Measurements from ENCODE around the gene FADS3. TPM values are rescaled to one million over a fixed set of nuclear protein-coding genes. Genes with fewer than 3 reads are reported as not detected.

Gene FADS3
- total RNA-seq, 1 experiment from 2014 or later, result 50.0 TPM

- ATAC-seq (no peak), DNase-seq (ENCODE audit: low spot score) (no peak)
- peaks cover 84% of the 10 kb centered on the region for H3K36me3 Mint-ChIP-seq
- no peak for TF ChIP-seq TP53 (CRISPR knock-in tag; IDR thresholded peaks at IDR 0.05)
- TF ChIP-seq, protein P1, sequence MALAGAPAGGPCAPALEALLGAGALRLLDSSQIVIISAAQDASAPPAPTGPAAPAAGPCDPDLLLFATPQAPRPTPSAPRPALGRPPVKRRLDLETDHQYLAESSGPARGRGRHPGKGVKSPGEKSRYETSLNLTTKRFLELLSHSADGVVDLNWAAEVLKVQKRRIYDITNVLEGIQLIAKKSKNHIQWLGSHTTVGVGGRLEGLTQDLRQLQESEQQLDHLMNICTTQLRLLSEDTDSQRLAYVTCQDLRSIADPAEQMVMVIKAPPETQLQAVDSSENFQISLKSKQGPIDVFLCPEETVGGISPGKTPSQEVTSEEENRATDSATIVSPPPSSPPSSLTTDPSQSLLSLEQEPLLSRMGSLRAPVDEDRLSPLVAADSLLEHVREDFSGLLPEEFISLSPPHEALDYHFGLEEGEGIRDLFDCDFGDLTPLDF (CRISPR knock-in tag; IDR thresholded peaks at IDR 0.05), result no peak
- no peak for TF ChIP-seq HMGA2 (CRISPR knock-in tag; IDR thresholded peaks at IDR 0.05)
- POLR2A ChIA-PET, result interaction anchor here (0.6 to 0.7 kb wide), 2 partner anchors 20 to 138 kb away, joined by 3 to 4 read pairs; no protein-coding TSS in a partner anchor
- H3K27ac Mint-ChIP-seq, result peak overlapping the region; percentile 83
- peaks cover 3% of the 10 kb centered on the region; the same call in 1 of the 2 replicates for H3K4me1 Mint-ChIP-seq
- H3K9me3 Mint-ChIP-seq, result no peaks in the 10 kb centered on the region
- H3K27me3 Mint-ChIP-seq (ENCODE audit: low read depth), result no peaks in the 10 kb centered on the region
- no peak overlapping the region for H3K4me3 Mint-ChIP-seq
- CTCF ChIA-PET, result interaction anchor here (1.6 kb wide), 1 partner anchor 51 kb away, joined by 4 read pairs; no protein-coding TSS in a partner anchor
These were observed 43.3 kb downstream of the FADS3 start for GRCh38 chr11:61847914-61848581.

DNA sequence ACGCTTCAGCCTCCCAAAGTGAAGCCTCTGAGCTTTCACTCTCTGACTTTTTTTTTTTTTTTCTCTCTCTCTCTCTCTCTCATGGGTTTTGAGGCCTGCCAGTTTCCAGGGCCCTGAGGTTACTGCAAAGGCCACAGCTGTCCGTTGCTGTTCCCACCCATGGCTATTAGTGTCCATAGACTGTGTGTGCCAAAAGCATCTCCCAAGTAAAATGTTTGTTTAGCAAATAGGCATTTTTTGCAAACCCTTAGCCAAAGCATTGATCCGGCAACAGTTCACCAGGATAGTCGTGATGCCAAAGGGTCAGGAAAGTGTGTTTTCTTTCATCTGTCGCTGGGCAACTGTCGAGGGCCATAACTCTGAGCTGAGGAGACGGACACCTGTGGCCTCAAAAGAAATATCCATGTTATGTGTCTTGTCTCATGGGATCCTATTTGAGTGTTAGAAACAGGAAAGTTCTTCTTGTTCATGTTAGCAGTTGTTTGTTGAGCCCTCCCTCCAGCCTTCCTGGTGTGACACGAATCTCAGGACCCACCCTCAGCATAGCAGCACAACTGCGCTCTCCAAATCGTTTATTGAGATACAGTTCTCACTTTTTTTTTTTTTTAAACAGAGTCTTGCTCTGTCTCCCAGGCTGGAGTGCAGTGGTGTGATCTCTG is 44.9 kb downstream of the FADS3 start:
- CTCF ChIA-PET, result interaction anchor here (0.6 to 1.2 kb wide), 3 partner anchors 49 to 288 kb away, joined by 3 to 7 read pairs (median 4); no protein-coding TSS in a partner anchor
- no peak overlapping the region for H3K4me3 Mint-ChIP-seq
- ATAC-seq (no peak), DNase-seq (ENCODE audit: low spot score) (no peak)
- no peaks in the 10 kb centered on the region for H3K27me3 Mint-ChIP-seq (ENCODE audit: low read depth)
- no peaks in the 10 kb centered on the region for H3K9me3 Mint-ChIP-seq
- H3K36me3 Mint-ChIP-seq, result peaks cover 87% of the 10 kb centered on the region
- H3K27ac Mint-ChIP-seq, result peak overlapping the region; percentile 63; the same call in 1 of the 2 replicates
- peaks cover 3% of the 10 kb centered on the region; the same call in 1 of the 2 replicates for H3K4me1 Mint-ChIP-seq
- POLR2A ChIA-PET, result no interaction called here
- TF ChIP-seq, protein P2, sequence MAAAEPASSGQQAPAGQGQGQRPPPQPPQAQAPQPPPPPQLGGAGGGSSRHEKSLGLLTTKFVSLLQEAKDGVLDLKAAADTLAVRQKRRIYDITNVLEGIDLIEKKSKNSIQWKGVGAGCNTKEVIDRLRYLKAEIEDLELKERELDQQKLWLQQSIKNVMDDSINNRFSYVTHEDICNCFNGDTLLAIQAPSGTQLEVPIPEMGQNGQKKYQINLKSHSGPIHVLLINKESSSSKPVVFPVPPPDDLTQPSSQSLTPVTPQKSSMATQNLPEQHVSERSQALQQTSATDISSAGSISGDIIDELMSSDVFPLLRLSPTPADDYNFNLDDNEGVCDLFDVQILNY (CRISPR knock-in tag; IDR thresholded peaks at IDR 0.05), result no peak

- CTCF ChIA-PET, result interaction anchor here (0.6 to 1.4 kb wide), 11 partner anchors 8 to 263 kb away, joined by 3 to 7 read pairs (median 4); no protein-coding TSS in a partner anchor
- H3K4me1 Mint-ChIP-seq, result peaks cover 3% of the 10 kb centered on the region; the same call in 1 of the 2 replicates
- peaks cover 91% of the 10 kb centered on the region for H3K36me3 Mint-ChIP-seq
- 0 out of 2 replicates have a peak overlapping the region, but pooled peaks have one; percentile 76 for H3K27ac Mint-ChIP-seq
- no peaks in the 10 kb centered on the region for H3K27me3 Mint-ChIP-seq (ENCODE audit: low read depth)
- H3K9me3 Mint-ChIP-seq, result no peaks in the 10 kb centered on the region
- H3K4me3 Mint-ChIP-seq, result no peak overlapping the region
- ATAC-seq, result no peak
- DNase-seq (ENCODE audit: low spot score), result no peak
- POLR2A ChIA-PET, result interaction anchor here (0.7 kb wide), 1 partner anchor 11 kb away, joined by 3 read pairs; no protein-coding TSS in a partner anchor
- no peak for TF ChIP-seq OVOL2 (CRISPR knock-in tag; IDR thresholded peaks at IDR 0.05; ENCODE audit: borderline replicate concordance)
- TF ChIP-seq ZBTB43 (CRISPR knock-in tag; IDR thresholded peaks at IDR 0.05), result no peak
- no peak for TF ChIP-seq FOXP1 (CRISPR knock-in tag; IDR thresholded peaks at IDR 0.05; ENCODE audit: borderline replicate concordance)
- TF ChIP-seq, protein P3, sequence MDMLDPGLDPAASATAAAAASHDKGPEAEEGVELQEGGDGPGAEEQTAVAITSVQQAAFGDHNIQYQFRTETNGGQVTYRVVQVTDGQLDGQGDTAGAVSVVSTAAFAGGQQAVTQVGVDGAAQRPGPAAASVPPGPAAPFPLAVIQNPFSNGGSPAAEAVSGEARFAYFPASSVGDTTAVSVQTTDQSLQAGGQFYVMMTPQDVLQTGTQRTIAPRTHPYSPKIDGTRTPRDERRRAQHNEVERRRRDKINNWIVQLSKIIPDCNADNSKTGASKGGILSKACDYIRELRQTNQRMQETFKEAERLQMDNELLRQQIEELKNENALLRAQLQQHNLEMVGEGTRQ (CRISPR knock-in tag; IDR thresholded peaks at IDR 0.05), result no peak
- no peak for TF ChIP-seq FOXK1 (CRISPR knock-in tag; IDR thresholded peaks at IDR 0.05)
- TF ChIP-seq, protein P4, sequence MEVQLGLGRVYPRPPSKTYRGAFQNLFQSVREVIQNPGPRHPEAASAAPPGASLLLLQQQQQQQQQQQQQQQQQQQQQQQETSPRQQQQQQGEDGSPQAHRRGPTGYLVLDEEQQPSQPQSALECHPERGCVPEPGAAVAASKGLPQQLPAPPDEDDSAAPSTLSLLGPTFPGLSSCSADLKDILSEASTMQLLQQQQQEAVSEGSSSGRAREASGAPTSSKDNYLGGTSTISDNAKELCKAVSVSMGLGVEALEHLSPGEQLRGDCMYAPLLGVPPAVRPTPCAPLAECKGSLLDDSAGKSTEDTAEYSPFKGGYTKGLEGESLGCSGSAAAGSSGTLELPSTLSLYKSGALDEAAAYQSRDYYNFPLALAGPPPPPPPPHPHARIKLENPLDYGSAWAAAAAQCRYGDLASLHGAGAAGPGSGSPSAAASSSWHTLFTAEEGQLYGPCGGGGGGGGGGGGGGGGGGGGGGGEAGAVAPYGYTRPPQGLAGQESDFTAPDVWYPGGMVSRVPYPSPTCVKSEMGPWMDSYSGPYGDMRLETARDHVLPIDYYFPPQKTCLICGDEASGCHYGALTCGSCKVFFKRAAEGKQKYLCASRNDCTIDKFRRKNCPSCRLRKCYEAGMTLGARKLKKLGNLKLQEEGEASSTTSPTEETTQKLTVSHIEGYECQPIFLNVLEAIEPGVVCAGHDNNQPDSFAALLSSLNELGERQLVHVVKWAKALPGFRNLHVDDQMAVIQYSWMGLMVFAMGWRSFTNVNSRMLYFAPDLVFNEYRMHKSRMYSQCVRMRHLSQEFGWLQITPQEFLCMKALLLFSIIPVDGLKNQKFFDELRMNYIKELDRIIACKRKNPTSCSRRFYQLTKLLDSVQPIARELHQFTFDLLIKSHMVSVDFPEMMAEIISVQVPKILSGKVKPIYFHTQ (CRISPR knock-in tag; IDR thresholded peaks at IDR 0.05), result no peak
- no peak for TF ChIP-seq ZNF281 (CRISPR knock-in tag; IDR thresholded peaks at IDR 0.05)
- TF ChIP-seq ELF4 (CRISPR knock-in tag; IDR thresholded peaks at IDR 0.05; ENCODE audit: low read depth), result no peak
- TF ChIP-seq ZNF263 (CRISPR knock-in tag; IDR thresholded peaks at IDR 0.05; ENCODE audit: low read depth), result no peak
These were observed 46.3 kb downstream of the FADS3 start for GRCh38 chr11:61844909-61845565.
